Measurements from ENCODE around the gene GPX4. TPM values are rescaled to one million over a fixed set of nuclear protein-coding genes. Genes with fewer than 3 reads are reported as not detected.

Gene GPX4
- total and polyA plus RNA-seq, 2 donors: 194 to 546 TPM

- DNase-seq (ENCODE audit: low read depth in 6 of 9, low spot score in 9 of 9): no peak
- peaks cover 17 to 30% of the 10 kb centered on the region in 2 donors for H3K36me3 ChIP-seq (ENCODE audit: control insufficient read depth in 2 of 2, insufficient read depth in 2 of 2, low read length in 1 of 2)
- peaks cover 0 to 9% of the 10 kb centered on the region in 2 donors for H3K4me1 ChIP-seq (ENCODE audit: control insufficient read depth in 2 of 2, insufficient read depth in 2 of 2, low read length in 2 of 2)
- no peak overlapping the region for H3K4me3 ChIP-seq (ENCODE audit: low read length in 2 of 2)
- H3K27ac ChIP-seq (ENCODE audit: low read depth in 1 of 2, low read length in 1 of 2): no peak overlapping the region
- WGBS: 97% methylated on average over 15 of the region's 15 CpGs
- peaks cover 0 to 7% of the 10 kb centered on the region in 2 donors for H3K9me3 ChIP-seq (ENCODE audit: control insufficient read depth in 2 of 2, insufficient read depth in 1 of 2, low read length in 1 of 2)
- peaks cover 0 to 1% of the 10 kb centered on the region in 2 donors for H3K27me3 ChIP-seq (ENCODE audit: control insufficient read depth in 2 of 2, insufficient read depth in 1 of 2, low read length in 1 of 2)
Observed at GRCh38 chr19:1139126-1139525, 35.3 kb downstream of the GPX4 start.

GRCh38 chr19:1140272-1141027 lies 36.7 kb downstream of the GPX4 start:
- Histone ChIP-seq H3K4me1 (ENCODE audit: control insufficient read depth in 2 of 2, insufficient read depth in 2 of 2, low read length in 2 of 2) (peaks cover 0 to 9% of the 10 kb centered on the region in 2 donors), H3K27me3 (ENCODE audit: control insufficient read depth in 2 of 2, insufficient read depth in 1 of 2, low read length in 1 of 2) (no peaks in the 10 kb centered on the region), H3K36me3 (ENCODE audit: control insufficient read depth in 2 of 2, insufficient read depth in 2 of 2, low read length in 1 of 2) (peaks cover 17 to 31% of the 10 kb centered on the region in 2 donors), H3K27ac (ENCODE audit: low read depth in 1 of 2, low read length in 1 of 2) (no peak overlapping the region), H3K4me3 (ENCODE audit: low read length in 2 of 2) (no peak overlapping the region), H3K9me3 (ENCODE audit: control insufficient read depth in 2 of 2, insufficient read depth in 1 of 2, low read length in 1 of 2) (peaks cover 0 to 7% of the 10 kb centered on the region in 2 donors)
- WGBS: 96% methylated on average over 39 of the region's 39 CpGs
- no peak for DNase-seq (ENCODE audit: low read depth in 6 of 9, low spot score in 9 of 9)

GRCh38 chr19:1141944-1142343 lies 38.1 kb downstream of the GPX4 start:
- Histone ChIP-seq H3K36me3 (ENCODE audit: control insufficient read depth in 2 of 2, insufficient read depth in 2 of 2, low read length in 1 of 2) (peaks cover 17 to 39% of the 10 kb centered on the region in 2 donors), H3K27me3 (ENCODE audit: control insufficient read depth in 2 of 2, insufficient read depth in 1 of 2, low read length in 1 of 2) (no peaks in the 10 kb centered on the region), H3K9me3 (ENCODE audit: control insufficient read depth in 2 of 2, insufficient read depth in 1 of 2, low read length in 1 of 2) (peaks cover 0 to 7% of the 10 kb centered on the region in 2 donors), H3K4me3 (ENCODE audit: low read length in 2 of 2) (no peak overlapping the region), H3K27ac (ENCODE audit: low read depth in 1 of 2, low read length in 1 of 2) (no peak overlapping the region), H3K4me1 (ENCODE audit: control insufficient read depth in 2 of 2, insufficient read depth in 2 of 2, low read length in 2 of 2) (no peaks in the 10 kb centered on the region)
- 90% methylated on average over 5 of the region's 5 CpGs for WGBS
- no peak for DNase-seq (ENCODE audit: low read depth in 6 of 9, low spot score in 9 of 9)

- Histone ChIP-seq H3K4me1 (ENCODE audit: control insufficient read depth in 2 of 2, insufficient read depth in 2 of 2, low read length in 2 of 2) (no peaks in the 10 kb centered on the region), H3K27ac (ENCODE audit: low read depth in 1 of 2, low read length in 1 of 2) (no peak overlapping the region), H3K36me3 (ENCODE audit: control insufficient read depth in 2 of 2, insufficient read depth in 2 of 2, low read length in 1 of 2) (peaks cover 17 to 48% of the 10 kb centered on the region in 2 donors), H3K4me3 (ENCODE audit: low read length in 2 of 2) (no peak overlapping the region), H3K27me3 (ENCODE audit: control insufficient read depth in 2 of 2, insufficient read depth in 1 of 2, low read length in 1 of 2) (no peaks in the 10 kb centered on the region), H3K9me3 (ENCODE audit: control insufficient read depth in 2 of 2, insufficient read depth in 1 of 2, low read length in 1 of 2) (peaks cover 0 to 7% of the 10 kb centered on the region in 2 donors)
- no peak for DNase-seq (ENCODE audit: low read depth in 6 of 9, low spot score in 9 of 9)
- WGBS: 98% methylated on average over 33 of the region's 33 CpGs
Observed at GRCh38 chr19:1143828-1144399, 40.1 kb downstream of the GPX4 start.

GRCh38 chr19:1144741-1145140 lies 40.9 kb downstream of the GPX4 start:
- no peak for DNase-seq (ENCODE audit: low read depth in 6 of 9, low spot score in 9 of 9)
- H3K9me3 ChIP-seq (ENCODE audit: control insufficient read depth in 2 of 2, insufficient read depth in 1 of 2, low read length in 1 of 2): peaks cover 0 to 7% of the 10 kb centered on the region in 2 donors
- peaks cover 22 to 51% of the 10 kb centered on the region in 2 donors for H3K36me3 ChIP-seq (ENCODE audit: control insufficient read depth in 2 of 2, insufficient read depth in 2 of 2, low read length in 1 of 2)
- no peak overlapping the region for H3K4me3 ChIP-seq (ENCODE audit: low read length in 2 of 2)
- WGBS: 100% methylated on average over 1 of the region's 1 CpG
- no peaks in the 10 kb centered on the region for H3K27me3 ChIP-seq (ENCODE audit: control insufficient read depth in 2 of 2, insufficient read depth in 1 of 2, low read length in 1 of 2)
- no peak overlapping the region for H3K27ac ChIP-seq (ENCODE audit: low read depth in 1 of 2, low read length in 1 of 2)
- H3K4me1 ChIP-seq (ENCODE audit: control insufficient read depth in 2 of 2, insufficient read depth in 2 of 2, low read length in 2 of 2): no peaks in the 10 kb centered on the region

GRCh38 chr19:1145635-1146411 lies 42.0 kb downstream of the GPX4 start:
- no peak overlapping the region for H3K4me3 ChIP-seq (ENCODE audit: low read length in 2 of 2)
- no peak for DNase-seq (ENCODE audit: low read depth in 6 of 9, low spot score in 9 of 9)
- no peak overlapping the region for H3K27ac ChIP-seq (ENCODE audit: low read depth in 1 of 2, low read length in 1 of 2)
- peaks cover 27 to 59% of the 10 kb centered on the region in 2 donors for H3K36me3 ChIP-seq (ENCODE audit: control insufficient read depth in 2 of 2, insufficient read depth in 2 of 2, low read length in 1 of 2)
- WGBS: 98% methylated on average over 26 of the region's 26 CpGs
- no peaks in the 10 kb centered on the region for H3K4me1 ChIP-seq (ENCODE audit: control insufficient read depth in 2 of 2, insufficient read depth in 2 of 2, low read length in 2 of 2)
- H3K27me3 ChIP-seq (ENCODE audit: control insufficient read depth in 2 of 2, insufficient read depth in 1 of 2, low read length in 1 of 2): no peaks in the 10 kb centered on the region
- peaks cover 0 to 4% of the 10 kb centered on the region in 2 donors for H3K9me3 ChIP-seq (ENCODE audit: control insufficient read depth in 2 of 2, insufficient read depth in 1 of 2, low read length in 1 of 2)

GRCh38 chr19:1146412-1146699 lies 42.6 kb downstream of the GPX4 start:
- peaks cover 31 to 62% of the 10 kb centered on the region in 2 donors for H3K36me3 ChIP-seq (ENCODE audit: control insufficient read depth in 2 of 2, insufficient read depth in 2 of 2, low read length in 1 of 2)
- no peak overlapping the region for H3K4me3 ChIP-seq (ENCODE audit: low read length in 2 of 2)
- DNase-seq (ENCODE audit: low read depth in 6 of 9, low spot score in 9 of 9): no peak
- WGBS: 96% methylated on average over 13 of the region's 13 CpGs
- H3K27ac ChIP-seq (ENCODE audit: low read depth in 1 of 2, low read length in 1 of 2): no peak overlapping the region
- H3K4me1 ChIP-seq (ENCODE audit: control insufficient read depth in 2 of 2, insufficient read depth in 2 of 2, low read length in 2 of 2): no peaks in the 10 kb centered on the region
- H3K9me3 ChIP-seq (ENCODE audit: control insufficient read depth in 2 of 2, insufficient read depth in 1 of 2, low read length in 1 of 2): peaks cover 0 to 4% of the 10 kb centered on the region in 2 donors
- H3K27me3 ChIP-seq (ENCODE audit: control insufficient read depth in 2 of 2, insufficient read depth in 1 of 2, low read length in 1 of 2): no peaks in the 10 kb centered on the region

- WGBS: 97% methylated on average over 38 of the region's 38 CpGs
- Histone ChIP-seq H3K4me3 (ENCODE audit: low read length in 2 of 2) (no peak overlapping the region), H3K36me3 (ENCODE audit: control insufficient read depth in 2 of 2, insufficient read depth in 2 of 2, low read length in 1 of 2) (peaks cover 38 to 70% of the 10 kb centered on the region in 2 donors), H3K27me3 (ENCODE audit: control insufficient read depth in 2 of 2, insufficient read depth in 1 of 2, low read length in 1 of 2) (no peaks in the 10 kb centered on the region), H3K9me3 (ENCODE audit: control insufficient read depth in 2 of 2, insufficient read depth in 1 of 2, low read length in 1 of 2) (peaks cover 0 to 2% of the 10 kb centered on the region in 2 donors), H3K27ac (ENCODE audit: low read depth in 1 of 2, low read length in 1 of 2) (no peak overlapping the region), H3K4me1 (ENCODE audit: control insufficient read depth in 2 of 2, insufficient read depth in 2 of 2, low read length in 2 of 2) (no peaks in the 10 kb centered on the region)
- no peak for DNase-seq (ENCODE audit: low read depth in 6 of 9, low spot score in 9 of 9)
Observed at GRCh38 chr19:1146858-1147780, 43.3 kb downstream of the GPX4 start.
